A549 (cell line): ENCODE data around the gene LSM12. TPM values are rescaled to one million over a fixed set of nuclear protein-coding genes. Genes with fewer than 3 reads are reported as not detected.

Experiments used
- ATAC-seq, 2 experiments: fragments of 200-7000 bp in 1 of 2; fragments of >200 bp in 1 of 2; cut with Nextera tagmentation in 1 of 2; cut with Tn5 transposase in 1 of 2; 3 replicates each; pipeline versions ENCODE4 v1.8.0 to v1.9.1; 2018 to 2020; ENCODE audit warnings: mild to moderate bottlenecking in 1 of 2, moderate library complexity in 1 of 2
- CTCF ChIA-PET: fragments of 300-600 bp; sonication (Branson Sonifier 250); formaldehyde crosslinking; extraction: SDS; loops from one replicate; lab custom pipeline; 2021; ENCODE audit warnings: antibody characterized with exemption, inconsistent platforms; lab: Yijun Ruan, JAX
- POLR2A ChIA-PET: fragments of 350-600 bp; formaldehyde crosslinking; extraction: SDS; loops from one replicate; lab custom pipeline; 2021; ENCODE audit warnings: antibody characterized with exemption, inconsistent platforms; lab: Yijun Ruan, JAX
- DNase-seq, 2 experiments: peaks; one replicate each; pipeline versions ENCODE4 v3.0.0 to v3.0.0-alpha.2; 2011 to 2016; ENCODE audit warnings: low read depth in 1 of 2, low spot score in 1 of 2
- FAIRE-seq: peaks from 2 replicates; lab custom pipeline; 2011; peaks lifted over from hg19 to GRCh38; lab: Jason Lieb, UNC
- H3K27ac ChIP-seq, 2 experiments: fragments of >200 bp; sonication (Bioruptor Twin); formaldehyde crosslinking; 3 replicates each; pipeline ENCODE4 v1.5.1; 2016 to 2017
- H3K4me1 ChIP-seq: fragments of >200 bp; sonication (Bioruptor Twin); formaldehyde crosslinking; 3 replicates; pipeline ENCODE4 v1.6.1; 2016
- H3K4me2 ChIP-seq: fragments of >200 bp; sonication (Bioruptor Twin); formaldehyde crosslinking; 3 replicates; pipeline ENCODE4 v1.6.1; 2016
- H3K4me3 ChIP-seq: fragments of >200 bp; sonication (Bioruptor Twin); formaldehyde crosslinking; 3 replicates; pipeline ENCODE4 v1.5.1; 2016
- H3K9me3 ChIP-seq: fragments of >200 bp; sonication (Bioruptor Twin); formaldehyde crosslinking; 3 replicates; pipeline ENCODE4 v1.6.1; 2016
- ATOH8 ChIP-seq: fragments of 250-450 bp; sonication (Bioruptor Pico); IDR thresholded peaks from 2 replicates; pipeline ENCODE4 v1.5.0; 2020; ENCODE audit warnings: low read depth, mild to moderate bottlenecking, moderate library complexity
- BCL3 ChIP-seq: fragments of >200 bp; sonication (Bioruptor Twin); formaldehyde crosslinking; IDR thresholded peaks from 3 replicates; pipeline ENCODE4 v1.6.1; 2016
- CEBPB ChIP-seq, 2 experiments: fragments of >200 bp in 1 of 2; sonication (Bioruptor Twin) in 1 of 2; formaldehyde crosslinking in 1 of 2; IDR thresholded peaks; 2 replicates each; pipeline ENCODE4 v1.6.1; 2012 to 2016
- CHD4 ChIP-seq: fragments of 200-600 bp; sonication (generic); IDR thresholded peaks from 2 replicates; pipeline ENCODE4 v1.6.1; 2016; ENCODE audit warnings: antibody characterized with exemption, mild to moderate bottlenecking, borderline replicate concordance
- CTCF ChIP-seq: fragments of >200 bp; sonication (Bioruptor Twin); formaldehyde crosslinking; IDR thresholded peaks from 3 replicates; pipeline ENCODE4 v1.5.1; 2016
- EHMT2 ChIP-seq: fragments of 200-600 bp; sonication (generic); IDR thresholded peaks from 2 replicates; pipeline ENCODE4 v1.6.1; 2016; ENCODE audit warnings: antibody characterized with exemption, low read depth, mild to moderate bottlenecking, moderate library complexity
- EP300 ChIP-seq, 2 experiments: fragments of >200 bp; sonication (Bioruptor Twin); formaldehyde crosslinking; IDR thresholded peaks; 2 replicates in 1 of 2; 3 replicates in 1 of 2; pipeline ENCODE4 v1.6.1; 2016 to 2017
- ESRRA ChIP-seq: fragments of 150-350 bp; IDR thresholded peaks from 2 replicates; pipeline ENCODE4 v1.6.1; 2014; ENCODE audit warnings: mild to moderate bottlenecking, low read length, borderline replicate concordance
- FOSL2 ChIP-seq, 2 experiments: fragments of 450-650 bp in 1 of 2; fragments of >200 bp in 1 of 2; sonication (Bioruptor Twin) in 1 of 2; formaldehyde crosslinking; IDR thresholded peaks; 2 replicates each; pipeline versions ENCODE4 v1.5.0 to v1.6.1; 2016 to 2020; ENCODE audit warnings: mild to moderate bottlenecking in 1 of 2, moderate library complexity in 1 of 2
- HDAC2 ChIP-seq: fragments of 200-600 bp; sonication (generic); IDR thresholded peaks from 2 replicates; pipeline ENCODE4 v1.6.1; 2016
- HEYL ChIP-seq: fragments of 250-450 bp; sonication (Bioruptor Pico); IDR thresholded peaks from 2 replicates; pipeline ENCODE4 v1.8.0; 2021; ENCODE audit warnings: mild to moderate bottlenecking, moderate library complexity
- HMGXB4 ChIP-seq: fragments of 250-450 bp; sonication (Bioruptor Pico); IDR thresholded peaks from 2 replicates; pipeline ENCODE4 v1.5.0; 2021; ENCODE audit warnings: mild to moderate bottlenecking, moderate library complexity, borderline replicate concordance
- HOXA7 ChIP-seq: fragments of 250-450 bp; sonication (Bioruptor Pico); IDR thresholded peaks from 2 replicates; pipeline ENCODE4 v1.5.0; 2020; ENCODE audit warnings: mild to moderate bottlenecking, moderate library complexity
- HOXB13 ChIP-seq: fragments of 250-450 bp; sonication (Bioruptor Pico); IDR thresholded peaks from 2 replicates; pipeline ENCODE4 v1.5.0; 2020; ENCODE audit warnings: low read depth, mild to moderate bottlenecking, moderate library complexity
- JUN ChIP-seq, 2 experiments: fragments of >200 bp; sonication (Bioruptor Twin); formaldehyde crosslinking; IDR thresholded peaks; 2 replicates in 1 of 2; 3 replicates in 1 of 2; pipeline ENCODE4 v1.6.1; 2016 to 2017
- KDM1A ChIP-seq: fragments of 200-600 bp; sonication (generic); IDR thresholded peaks from 2 replicates; pipeline ENCODE4 v1.6.1; 2016; ENCODE audit warnings: low read depth, mild to moderate bottlenecking
- MAFK ChIP-seq: fragments of 450-650 bp; IDR thresholded peaks from 2 replicates; pipeline ENCODE4 v1.6.1; 2014; ENCODE audit not compliant: partially characterized antibody
- POLR2A ChIP-seq: IDR thresholded peaks from 2 replicates; pipeline ENCODE4 v1.6.1; 2012; ENCODE audit warnings: mild to moderate bottlenecking, low read length
- POLR2AphosphoS2 ChIP-seq: conservative IDR thresholded peaks from 2 replicates; pipeline ENCODE4 v1.6.1; 2012; ENCODE audit warnings: low read length, improper control_type of control experiment, inconsistent platforms
- RNF2 ChIP-seq: fragments of 200-600 bp; sonication (generic); IDR thresholded peaks from 2 replicates; pipeline ENCODE4 v1.6.1; 2016; ENCODE audit warnings: low read depth, mild to moderate bottlenecking, antibody characterized with exemption, moderate library complexity, borderline replicate concordance
- SMC3 ChIP-seq: fragments of >200 bp; sonication (Bioruptor Twin); formaldehyde crosslinking; IDR thresholded peaks from 3 replicates; pipeline ENCODE4 v1.6.1; 2018; ENCODE audit warnings: inconsistent platforms
- SREBF2 ChIP-seq: fragments of 450-650 bp; IDR thresholded peaks from 2 replicates; pipeline ENCODE4 v1.6.1; 2014; ENCODE audit warnings: mild to moderate bottlenecking, moderate library complexity
- ZFP36 ChIP-seq: fragments of 450-650 bp; IDR thresholded peaks from 2 replicates; pipeline ENCODE4 v1.6.1; 2014; ENCODE audit warnings: borderline replicate concordance; ENCODE audit not compliant: partially characterized antibody
- WGBS: methylation state at CpG from one replicate; pipeline ENCODE4 v1.1.6; 2017; ENCODE audit errors: missing lambda C conversion rate; 5-methylcytosine and 5-hydroxymethylcytosine counted together
- polyA plus RNA-seq, 4 experiments: library from polyadenylated mRNA; depleted of rRNA in 3 of 4; stranded (reverse); fragments of >200 nt; fragmentation: RNase III in 1 of 4; extraction: RNeasy Plus Mini Kit Qiagen cat#74134 plus additional on column Dnase treatment in 1 of 4; gene quantifications; 2 replicates in 3 of 4; 3 replicates in 1 of 4; pipeline ENCODE4 v1.2.3, GENCODE V29; 2011 to 2017

The LSM12 gene
- polyA plus RNA-seq, 2 of the 4 experiments (the other 2 are of a cell fraction) = 43.9 to 75.0 TPM

DNA sequence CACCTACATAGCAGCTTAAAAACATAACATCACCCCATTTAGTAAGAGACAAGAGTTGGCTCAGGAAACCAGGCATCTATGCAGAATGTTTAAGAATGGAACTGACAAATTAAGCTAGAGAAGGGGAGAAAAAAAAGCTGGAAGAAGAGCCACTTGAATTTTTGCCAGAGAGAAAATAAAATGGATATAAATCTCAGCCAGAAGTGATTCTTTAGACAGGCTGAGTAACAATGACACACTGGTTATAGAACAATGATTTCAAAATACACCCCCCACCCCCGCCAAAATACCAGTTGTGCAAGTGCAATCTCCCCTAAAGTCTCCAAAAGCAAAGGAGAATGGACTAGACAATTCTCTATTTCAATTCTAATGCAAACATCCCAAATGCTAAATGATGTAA, 22.4 kb downstream of the LSM12 start:
- no peaks in the 10 kb centered on the region for H3K9me3 ChIP-seq
- TF ChIP-seq POLR2AphosphoS2 = no peak
- no peak for TF ChIP-seq ESRRA
- TF ChIP-seq CTCF = no peak
- peak in 1 of 2 experiments; percentile 30; a peak in 1 of 4 replicates for TF ChIP-seq CEBPB (IDR thresholded peaks at IDR 0.05)
- TF ChIP-seq BCL3 = no peak
- no peak for TF ChIP-seq HMGXB4 (CRISPR knock-in tag)
- TF ChIP-seq JUN (IDR thresholded peaks at IDR 0.05) = no peak
- no peak for TF ChIP-seq HDAC2
- TF ChIP-seq, all 56 proteins: peak for 1
- Histone ChIP-seq H3K4me2 (0 out of 3 replicates have a peak overlapping the region, but pooled peaks have one; percentile 10), H3K27ac (0 out of 6 replicates have a peak overlapping the region, but pooled peaks of 1 of the 2 experiments have one; percentile 0), H3K4me1 (peaks cover 11% of the 10 kb centered on the region), H3K4me3 (no peak overlapping the region)
- ChIA-PET CTCF (interaction anchor here (0.6 to 8.6 kb wide), 16 partner anchors 7 to 133 kb away, joined by 3 to 145 read pairs (median 4); partner anchors contain the start of genes HDAC5, LSM12 and PPY), POLR2A (interaction anchor here (0.6 to 2.1 kb wide), 4 partner anchors 15 to 79 kb away, joined by 3 to 7 read pairs (median 4); partner anchors contain the start of genes G6PC3, HDAC5 and LSM12)
- DNase-seq (no peak), ATAC-seq (no peak), FAIRE-seq (no peak)
- WGBS = 58% methylated on average over 1 of the region's 1 CpG

DNA sequence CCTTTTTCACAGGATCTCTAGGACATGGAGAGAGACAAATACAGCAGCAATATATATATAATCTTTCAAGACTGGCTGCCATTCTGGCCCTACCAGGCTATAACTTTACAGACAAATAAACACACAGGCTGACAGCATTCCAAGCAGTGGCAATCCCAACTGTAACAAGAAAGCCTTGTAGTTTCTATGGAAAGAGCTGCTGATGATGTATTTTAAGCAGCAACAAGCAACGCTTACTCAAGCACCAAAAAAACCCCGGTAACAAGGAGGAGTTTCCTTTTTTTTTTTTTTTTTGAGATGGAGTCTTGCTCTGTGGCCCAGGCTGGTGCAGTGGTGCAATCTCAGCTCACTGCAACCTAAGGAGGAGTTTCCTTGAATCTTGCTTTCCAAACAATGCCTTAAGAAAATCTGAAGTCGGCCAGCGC, 23.2 kb downstream of the LSM12 start:
- H3K4me3 ChIP-seq = no peak overlapping the region
- POLR2A ChIA-PET = interaction anchor here (0.6 to 1.6 kb wide), 3 partner anchors 16 to 80 kb away, joined by 4 read pairs; partner anchors contain the start of genes HDAC5 and LSM12
- ATAC-seq = no peak
- no peak overlapping the region for H3K27ac ChIP-seq
- no peak overlapping the region for H3K4me2 ChIP-seq
- WGBS = 81% methylated on average over 4 of the region's 4 CpGs
- peaks cover 11% of the 10 kb centered on the region for H3K4me1 ChIP-seq
- no peak for TF ChIP-seq ATOH8 (CRISPR knock-in tag)
- no peak for DNase-seq
- no peak for FAIRE-seq
- H3K9me3 ChIP-seq = no peaks in the 10 kb centered on the region
- CTCF ChIA-PET = interaction anchor here (0.6 to 8.6 kb wide), 17 partner anchors 8 to 165 kb away, joined by 3 to 145 read pairs (median 10); partner anchors contain the start of genes HDAC5 and PPY

DNA sequence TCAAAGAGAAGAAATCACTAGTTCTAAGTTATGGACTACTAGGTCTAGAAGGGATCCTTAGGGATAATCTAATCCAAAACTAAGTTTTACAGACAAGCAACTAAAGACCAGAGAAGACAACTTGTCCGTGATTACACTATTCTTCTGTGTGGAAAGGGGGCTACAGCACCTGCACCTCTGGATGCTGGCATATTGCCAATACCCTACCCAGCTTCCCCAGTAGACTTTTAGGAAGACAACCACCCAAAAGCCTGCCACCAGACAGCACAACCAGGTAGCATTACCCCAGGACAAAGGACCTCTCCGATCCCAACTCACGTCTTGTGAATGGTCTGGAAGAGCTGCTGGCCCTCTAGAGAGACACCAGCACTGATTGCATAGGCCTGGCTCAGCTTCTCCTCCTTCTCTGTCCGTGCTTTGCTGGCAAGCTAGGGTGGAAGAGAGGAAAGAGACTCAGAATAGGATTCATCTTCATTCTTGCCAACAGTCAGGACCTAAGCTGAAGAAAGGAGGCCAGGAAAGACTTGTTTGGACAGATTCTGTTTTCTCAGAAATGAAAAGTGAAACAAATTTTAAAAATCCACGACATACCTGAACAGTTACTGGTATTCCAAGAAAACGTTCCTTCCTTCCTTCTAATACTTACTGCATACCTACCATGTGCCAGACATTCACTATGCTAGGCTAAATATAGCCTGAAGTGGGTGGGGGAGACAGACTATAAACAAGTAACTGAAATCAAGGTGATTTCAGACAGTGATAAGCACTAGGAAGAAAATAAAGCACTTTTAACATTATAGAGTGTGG, 26.4 kb downstream of the LSM12 start:
- CTCF ChIA-PET = interaction anchor here (0.6 to 8.6 kb wide), 12 partner anchors 11 to 162 kb away, joined by 3 to 145 read pairs (median 10); partner anchors contain the start of gene PPY
- no peak for TF ChIP-seq RNF2
- TF ChIP-seq MAFK = no peak
- no peak for TF ChIP-seq SREBF2
- no peak for TF ChIP-seq CHD4
- no peak for TF ChIP-seq ZFP36
- TF ChIP-seq HOXB13 (CRISPR knock-in tag) = no peak
- TF ChIP-seq HEYL (CRISPR knock-in tag) = no peak
- no peak for TF ChIP-seq SMC3
- TF ChIP-seq FOSL2 (IDR thresholded peaks at IDR 0.05) = no peak
- no peak for TF ChIP-seq FOSL2 (CRISPR knock-in tag; IDR thresholded peaks at IDR 0.05)
- no peak for TF ChIP-seq HOXA7 (CRISPR knock-in tag)
- no peak for TF ChIP-seq EP300 (IDR thresholded peaks at IDR 0.05)
- no peak for TF ChIP-seq KDM1A
- TF ChIP-seq EHMT2 = no peak
- TF ChIP-seq BCL3 = no peak
- no peak for TF ChIP-seq POLR2A

More for the DNA sequence above, 26.4 kb downstream of the LSM12 start:
- DNase-seq (no peak), ATAC-seq (no peak), FAIRE-seq (no peak)
- WGBS = 87% methylated on average over 6 of the region's 6 CpGs
- H3K27ac ChIP-seq = no peak overlapping the region
- H3K9me3 ChIP-seq = no peaks in the 10 kb centered on the region
- peaks cover 11% of the 10 kb centered on the region for H3K4me1 ChIP-seq
- POLR2A ChIA-PET = no interaction called here
- no peak overlapping the region for H3K4me3 ChIP-seq
- no peak overlapping the region for H3K4me2 ChIP-seq
